Keratinocyte (primary cell): ENCODE measurements around the gene SRCIN1. TPM values are rescaled to one million over a fixed set of nuclear protein-coding genes. Genes with fewer than 3 reads are reported as not detected.

Experiments
- DNase-seq: peaks from one replicate; pipeline ENCODE4 v3.0.0-alpha.2; 2011; ENCODE audit warnings: low read depth, missing footprints, low spot score
- FAIRE-seq: peaks from 2 replicates; lab custom pipeline; 2011; peaks lifted over from hg19 to GRCh38; lab: Jason Lieb, UNC
- H2AFZ ChIP-seq: 2 replicates; pipeline ENCODE4 v1.6.0; 2012; ENCODE audit warnings: low read length, control low read depth, inconsistent platforms; ENCODE audit not compliant: control insufficient read depth
- H3K27ac ChIP-seq: 2 replicates; pipeline ENCODE4 v1.5.1; 2011; ENCODE audit warnings: low read length; ENCODE audit not compliant: control insufficient read depth, insufficient read depth
- H3K27me3 ChIP-seq: 3 replicates; pipeline ENCODE4 v1.6.0; 2011; ENCODE audit warnings: low read length; ENCODE audit not compliant: control insufficient read depth, insufficient read depth; ENCODE audit errors: extremely low read depth
- H3K36me3 ChIP-seq, 2 experiments: 2 replicates in 1 of 2; 3 replicates in 1 of 2; pipeline ENCODE4 v1.5.1; 2011; ENCODE audit warnings: low read length in 2 of 2, mild to moderate bottlenecking in 1 of 2; ENCODE audit not compliant: control insufficient read depth in 2 of 2, insufficient read depth in 2 of 2; ENCODE audit errors: extremely low read depth in 1 of 2
- H3K4me1 ChIP-seq: 3 replicates; pipeline ENCODE4 v1.5.1; 2011; ENCODE audit warnings: low read length; ENCODE audit not compliant: control insufficient read depth, insufficient read depth; ENCODE audit errors: extremely low read depth
- H3K4me2 ChIP-seq: 3 replicates; pipeline ENCODE4 v1.6.0; 2011; ENCODE audit warnings: low read depth, low read length; ENCODE audit not compliant: control insufficient read depth, insufficient read depth; ENCODE audit errors: extremely low read depth
- H3K4me3 ChIP-seq, 3 experiments: fragments of 200-600 bp in 1 of 3; sonication (generic) in 1 of 3; 2 replicates in 2 of 3; 3 replicates in 1 of 3; pipeline ENCODE4 v1.5.1; 2011 to 2016; ENCODE audit warnings: low read length in 3 of 3, mild to moderate bottlenecking in 3 of 3, control low read depth in 2 of 3, inconsistent platforms in 1 of 3, low read depth in 1 of 3, mixed read lengths in 1 of 3, mixed run types in 1 of 3, moderate library complexity in 1 of 3; ENCODE audit not compliant: control insufficient read depth in 2 of 3, insufficient read depth in 2 of 3; ENCODE audit errors: extremely low read depth in 1 of 3
- H3K79me2 ChIP-seq: 2 replicates; pipeline ENCODE4 v1.6.0; 2012; ENCODE audit warnings: low read length; ENCODE audit not compliant: control insufficient read depth, insufficient read depth
- H3K9ac ChIP-seq: 3 replicates; pipeline ENCODE4 v1.6.0; 2011; ENCODE audit warnings: low read length; ENCODE audit not compliant: control insufficient read depth, insufficient read depth; ENCODE audit errors: extremely low read depth
- H3K9me1 ChIP-seq: 3 replicates; pipeline ENCODE4 v1.6.0; 2011; ENCODE audit warnings: low read length; ENCODE audit not compliant: control insufficient read depth, insufficient read depth; ENCODE audit errors: extremely low read depth
- H3K9me3 ChIP-seq: 2 replicates; pipeline ENCODE4 v1.5.1; 2012; ENCODE audit warnings: low read depth, low read length; ENCODE audit not compliant: control insufficient read depth
- H4K20me1 ChIP-seq: 3 replicates; pipeline ENCODE4 v1.6.0; 2011; ENCODE audit warnings: low read length; ENCODE audit not compliant: control insufficient read depth, insufficient read depth; ENCODE audit errors: extremely low read depth
- EZH2 ChIP-seq: IDR thresholded peaks from one replicate; pipeline ENCODE4 v1.6.1; 2012; ENCODE audit warnings: inconsistent platforms, mild to moderate bottlenecking, low read length, moderate library complexity
- dilution Hi-C: fragments of 300-500 bp; cut with MboI; formaldehyde crosslinking; loops from one replicate; pipeline ENCODE4 v1.7.0; 2020; ENCODE audit warnings: low sequenced_read_pairs; ENCODE audit not compliant: extremely low pct_ligation_motif_present
- polyA plus RNA-seq, 5 experiments: library from polyadenylated mRNA; depleted of rRNA in 3 of 5; stranded (reverse) in 3 of 5; stranded (forward) in 1 of 5; unstranded in 1 of 5; fragments of >200 nt; gene quantifications; 1 replicate in 1 of 5; 2 replicates in 3 of 5; 3 replicates in 1 of 5; pipeline versions ENCODE4 v1.2.1 to v1.2.3, GENCODE V29; 2011 to 2012; ENCODE audit warnings: missing spikeins in 2 of 5, low read depth in 1 of 5, low replicate concordance in 1 of 5
- TF ChIP-seq, protein P1 (sequence below), 3 experiments: IDR thresholded peaks in 1 of 3; conservative IDR thresholded peaks in 1 of 3; optimal IDR thresholded peaks in 1 of 3; 2 replicates in 2 of 3; 3 replicates in 1 of 3; pipeline versions ENCODE3 to v1.5.1; 2011; ENCODE audit warnings: low read length in 3 of 3, mild to moderate bottlenecking in 3 of 3, moderate library complexity in 2 of 3, control low read depth in 1 of 3, inconsistent platforms in 1 of 3; ENCODE audit not compliant: insufficient read depth in 2 of 3; ENCODE audit errors: extremely low read depth in 1 of 3

The SRCIN1 gene
- polyA plus RNA-seq, 1 donor (not counting 4 experiments of a cell fraction or from before 2014, with no cell fraction given): 0.37 TPM

DNA sequence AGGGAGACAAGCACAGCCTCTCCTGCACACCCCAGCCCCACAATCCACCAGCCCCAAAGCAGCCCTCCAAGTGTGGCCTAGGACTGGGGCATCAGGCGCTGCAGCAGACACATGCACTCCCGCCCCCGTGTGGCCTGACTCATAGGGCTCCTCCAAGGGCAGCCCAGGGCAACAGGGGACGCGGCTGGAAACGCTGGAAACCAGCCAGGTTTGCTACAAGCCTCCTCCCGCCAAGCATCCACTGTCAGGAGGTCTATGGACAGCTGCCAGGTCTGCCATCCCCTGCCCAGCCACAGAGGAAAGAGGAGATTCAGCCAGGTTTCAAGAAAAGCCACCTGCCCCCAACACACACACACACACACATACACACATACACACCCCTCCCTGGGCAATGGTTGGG lies 25.8 kb downstream of the SRCIN1 start:
- FAIRE-seq (no peak), DNase-seq (no peak)
- Histone ChIP-seq H4K20me1 (no peaks in the 10 kb centered on the region), H3K9me1 (no peaks in the 10 kb centered on the region), H3K9me3 (no peaks in the 10 kb centered on the region), H3K9ac (no peak overlapping the region), H3K27ac (no peak overlapping the region), H3K4me3 (no peak overlapping the region), H3K36me3 (no peaks in the 10 kb centered on the region), H2AFZ (no peak overlapping the region), H3K4me2 (no peak overlapping the region), H3K4me1 (peaks cover 31% of the 10 kb centered on the region), H3K79me2 (no peaks in the 10 kb centered on the region), H3K27me3 (peaks cover 43% of the 10 kb centered on the region)
- TF ChIP-seq EZH2: no peak
- TF ChIP-seq, protein P1, sequence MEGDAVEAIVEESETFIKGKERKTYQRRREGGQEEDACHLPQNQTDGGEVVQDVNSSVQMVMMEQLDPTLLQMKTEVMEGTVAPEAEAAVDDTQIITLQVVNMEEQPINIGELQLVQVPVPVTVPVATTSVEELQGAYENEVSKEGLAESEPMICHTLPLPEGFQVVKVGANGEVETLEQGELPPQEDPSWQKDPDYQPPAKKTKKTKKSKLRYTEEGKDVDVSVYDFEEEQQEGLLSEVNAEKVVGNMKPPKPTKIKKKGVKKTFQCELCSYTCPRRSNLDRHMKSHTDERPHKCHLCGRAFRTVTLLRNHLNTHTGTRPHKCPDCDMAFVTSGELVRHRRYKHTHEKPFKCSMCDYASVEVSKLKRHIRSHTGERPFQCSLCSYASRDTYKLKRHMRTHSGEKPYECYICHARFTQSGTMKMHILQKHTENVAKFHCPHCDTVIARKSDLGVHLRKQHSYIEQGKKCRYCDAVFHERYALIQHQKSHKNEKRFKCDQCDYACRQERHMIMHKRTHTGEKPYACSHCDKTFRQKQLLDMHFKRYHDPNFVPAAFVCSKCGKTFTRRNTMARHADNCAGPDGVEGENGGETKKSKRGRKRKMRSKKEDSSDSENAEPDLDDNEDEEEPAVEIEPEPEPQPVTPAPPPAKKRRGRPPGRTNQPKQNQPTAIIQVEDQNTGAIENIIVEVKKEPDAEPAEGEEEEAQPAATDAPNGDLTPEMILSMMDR (optimal IDR thresholded peaks at IDR 0.05 in 1 of 3, IDR thresholded peaks at IDR 0.05 in 1 of 3, conservative IDR thresholded peaks at IDR 0.05 in 1 of 3; ENCODE audit: extremely low read depth in 1 of 3, insufficient read depth in 2 of 3, low read length in 3 of 3): peak in 2 of 3 experiments; percentile 22 to 56
- dilution Hi-C loops: no loop called here

DNA sequence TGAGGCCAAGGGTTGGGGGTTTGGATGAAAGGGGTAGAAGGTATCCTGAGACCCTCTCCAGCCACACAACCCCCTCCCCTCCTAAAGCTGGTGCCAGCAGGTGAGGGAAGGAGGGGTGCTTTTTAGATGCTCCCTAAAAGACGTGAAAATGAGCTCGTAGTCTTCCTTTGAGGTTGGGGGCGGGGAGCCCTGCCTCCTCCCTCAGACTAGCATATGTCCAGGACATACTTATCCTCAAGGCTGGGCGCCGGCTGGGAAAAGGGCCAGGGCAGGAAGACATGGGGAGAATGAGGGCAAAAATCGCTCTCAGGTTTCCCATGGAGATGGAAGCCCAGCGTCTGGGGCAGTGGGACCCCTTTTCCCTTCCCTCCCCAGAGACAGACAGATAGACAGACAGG lies 26.7 kb downstream of the SRCIN1 start:
- TF ChIP-seq, protein P1 (optimal IDR thresholded peaks at IDR 0.05 in 1 of 3, IDR thresholded peaks at IDR 0.05 in 1 of 3, conservative IDR thresholded peaks at IDR 0.05 in 1 of 3; ENCODE audit: extremely low read depth in 1 of 3, insufficient read depth in 2 of 3, low read length in 3 of 3): no peak
- TF ChIP-seq EZH2: peak; percentile 34
- dilution Hi-C loops: no loop called here
- no peak overlapping the region for H3K4me2 ChIP-seq
- H4K20me1 ChIP-seq: no peaks in the 10 kb centered on the region
- H3K4me1 ChIP-seq: peaks cover 25% of the 10 kb centered on the region
- H3K27me3 ChIP-seq: peaks cover 48% of the 10 kb centered on the region
- H3K27ac ChIP-seq: no peak overlapping the region
- DNase-seq (no peak), FAIRE-seq (no peak)
- no peaks in the 10 kb centered on the region for H3K9me1 ChIP-seq
- H3K4me3 ChIP-seq: no peak overlapping the region
- no peaks in the 10 kb centered on the region for H3K79me2 ChIP-seq
- no peaks in the 10 kb centered on the region for H3K9me3 ChIP-seq
- no peak overlapping the region for H3K9ac ChIP-seq
- H2AFZ ChIP-seq: no peak overlapping the region
- H3K36me3 ChIP-seq: no peaks in the 10 kb centered on the region
